Measurements from ENCODE around the gene ALDH1L2.

ALDH1L2 gene

GRCh38 chr12:105107494-105108371, 23.5 kb upstream of the ALDH1L2 start, which contains the start of gene WASHC4:
WASHC4 (plus strand) TSS chr12:105107731; CDS start chr12:105107801, 70 bp downstream.
- H3K4me3 ChIP-seq (ENCODE audit: low read depth, low read length): peak within 1 kb of the TSS; percentile 92
- no peak for TF ChIP-seq CTCF (IDR thresholded peaks at IDR 0.05; ENCODE audit: low read depth, low read length, missing control alignments)
- DNase-seq (ENCODE audit: low read depth): peak; percentile 74

GRCh38 chr12:105107171-105107493, 22.9 kb upstream of the ALDH1L2 start:
- no peak for DNase-seq (ENCODE audit: low read depth)
- TF ChIP-seq CTCF (IDR thresholded peaks at IDR 0.05; ENCODE audit: low read depth, low read length, missing control alignments): no peak
- H3K4me3 ChIP-seq (ENCODE audit: low read depth, low read length): peak overlapping the region; percentile 92

- no peak for DNase-seq (ENCODE audit: low read depth)
- TF ChIP-seq CTCF (IDR thresholded peaks at IDR 0.05; ENCODE audit: low read depth, low read length, missing control alignments): no peak
- H3K4me3 ChIP-seq (ENCODE audit: low read depth, low read length): peak overlapping the region; percentile 92; the same call in 1 of the 2 replicates
These were observed 22.4 kb upstream of the ALDH1L2 start for GRCh38 chr12:105106621-105107020.

GRCh38 chr12:105104762-105105161, 20.5 kb upstream of the ALDH1L2 start:
- no peak overlapping the region for H3K4me3 ChIP-seq (ENCODE audit: low read depth, low read length)
- TF ChIP-seq CTCF (IDR thresholded peaks at IDR 0.05; ENCODE audit: low read depth, low read length, missing control alignments): no peak
- no peak for DNase-seq (ENCODE audit: low read depth)

- H3K4me3 ChIP-seq (ENCODE audit: low read depth, low read length): no peak overlapping the region
- no peak for DNase-seq (ENCODE audit: low read depth)
- no peak for TF ChIP-seq CTCF (IDR thresholded peaks at IDR 0.05; ENCODE audit: low read depth, low read length, missing control alignments)
These were observed 18.4 kb upstream of the ALDH1L2 start for GRCh38 chr12:105102673-105103072.

- no peak for DNase-seq (ENCODE audit: low read depth)
- TF ChIP-seq CTCF (IDR thresholded peaks at IDR 0.05; ENCODE audit: low read depth, low read length, missing control alignments): no peak
- no peak overlapping the region for H3K4me3 ChIP-seq (ENCODE audit: low read depth, low read length)
These were observed 16.7 kb upstream of the ALDH1L2 start for GRCh38 chr12:105100998-105101397.

Data from GM12864 (cell line).